ENCODE measurements around the gene PGLYRP3.

PGLYRP3 gene

DNA sequence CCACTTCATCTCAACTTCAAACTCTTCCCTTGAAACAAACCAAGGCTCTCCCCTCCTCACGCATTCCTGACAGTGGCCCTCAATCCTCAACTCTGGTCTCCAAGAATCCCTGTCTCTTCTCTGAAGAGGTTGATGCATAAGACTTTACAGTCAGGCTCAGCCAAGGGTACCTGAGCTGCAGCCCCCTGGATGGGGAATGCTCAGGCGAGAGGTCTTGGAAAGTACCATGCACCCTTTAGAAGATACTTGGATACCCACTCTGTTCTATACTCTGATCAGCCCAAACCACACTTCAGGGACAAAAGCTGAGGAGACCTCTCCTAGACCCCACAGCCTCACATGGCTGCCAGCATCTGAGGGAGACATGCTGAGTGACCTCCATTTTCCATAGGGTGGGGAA is 536 bp upstream of the PGLYRP3 start:
- DNase-seq (ENCODE audit: low read depth in 2 of 2) = no peak

DNA sequence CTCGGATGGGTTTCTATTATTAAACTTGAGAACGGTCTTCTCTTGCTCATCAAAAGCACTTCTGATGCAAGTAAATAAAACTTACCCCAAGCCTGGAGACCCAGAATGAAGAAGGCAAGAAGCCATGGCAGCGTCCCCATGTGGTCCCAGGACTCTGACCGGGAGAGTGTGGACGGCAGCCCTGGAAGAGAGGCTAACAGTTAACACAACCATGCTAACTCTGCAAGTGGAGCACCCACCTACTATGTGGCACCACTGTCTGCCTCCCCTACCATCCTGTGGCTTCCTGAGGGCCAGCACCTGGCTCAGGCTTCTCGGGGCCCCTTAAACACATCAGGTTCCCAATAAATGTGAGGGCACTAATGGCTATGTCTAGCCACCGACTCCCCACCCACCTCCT is 2.2 kb downstream of the PGLYRP3 start:
- DNase-seq (ENCODE audit: low read depth in 2 of 2) = no peak

DNA sequence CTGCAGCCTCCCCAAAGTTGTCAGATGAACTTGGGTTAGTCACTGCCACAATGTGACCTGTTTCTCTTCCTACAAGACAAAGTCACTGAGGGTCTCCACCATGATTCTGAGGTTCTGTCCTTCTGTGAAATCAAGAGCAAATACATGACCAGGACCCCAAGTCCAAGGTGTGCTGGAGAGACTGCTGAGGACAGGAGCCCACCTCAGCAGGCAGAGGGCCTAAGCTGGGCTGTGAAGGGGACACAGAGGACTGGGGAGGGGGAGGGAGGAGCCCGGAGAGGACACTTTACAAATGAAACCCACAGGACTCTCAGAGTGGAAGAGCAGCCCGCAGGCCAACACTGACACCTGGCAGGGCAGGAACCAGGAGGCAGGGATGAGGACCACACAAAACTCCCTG is 3.3 kb downstream of the PGLYRP3 start:
- DNase-seq (ENCODE audit: low read depth in 2 of 2) = no peak

DNA sequence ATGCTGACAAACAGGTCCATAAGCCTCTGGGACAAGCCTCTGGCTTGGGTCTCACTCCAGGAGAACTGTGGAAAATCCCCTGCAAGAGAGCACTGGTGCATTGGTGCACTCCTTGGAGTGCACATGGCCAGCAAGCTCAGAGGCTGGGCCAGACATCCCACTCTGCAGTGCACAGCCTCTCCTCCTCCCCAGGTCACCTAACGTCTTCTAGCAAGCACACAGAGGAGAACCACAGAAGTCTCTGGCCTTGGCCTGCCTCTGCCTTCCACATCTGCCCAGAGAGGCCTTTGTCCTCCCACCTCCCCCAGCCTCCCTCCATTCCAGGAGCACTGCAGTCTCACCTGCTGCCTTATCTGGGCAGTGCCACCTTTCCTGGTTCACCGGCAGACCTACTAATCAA is 4.2 kb downstream of the PGLYRP3 start:
- no peak for DNase-seq (ENCODE audit: low read depth in 2 of 2)

DNA sequence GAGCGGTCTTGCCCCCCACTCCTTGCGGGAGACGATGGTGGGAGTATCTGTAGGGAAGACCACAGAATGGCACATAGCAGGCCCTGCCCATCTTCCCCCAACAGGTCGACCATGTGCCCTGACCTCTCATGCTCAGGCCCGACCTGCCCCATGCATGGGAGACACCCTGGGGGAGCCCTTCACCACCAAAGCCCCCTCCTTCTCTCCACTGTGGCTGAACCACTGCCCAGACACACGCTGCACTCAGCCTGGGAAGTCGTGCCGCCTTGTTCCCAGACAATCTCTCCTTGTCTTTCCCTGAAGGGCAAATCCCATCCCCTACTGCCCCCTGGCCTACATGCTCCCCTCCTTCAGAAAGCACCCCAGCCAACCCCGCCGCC is 5.5 kb downstream of the PGLYRP3 start:
- DNase-seq (ENCODE audit: low read depth in 2 of 2) = no peak

DNA sequence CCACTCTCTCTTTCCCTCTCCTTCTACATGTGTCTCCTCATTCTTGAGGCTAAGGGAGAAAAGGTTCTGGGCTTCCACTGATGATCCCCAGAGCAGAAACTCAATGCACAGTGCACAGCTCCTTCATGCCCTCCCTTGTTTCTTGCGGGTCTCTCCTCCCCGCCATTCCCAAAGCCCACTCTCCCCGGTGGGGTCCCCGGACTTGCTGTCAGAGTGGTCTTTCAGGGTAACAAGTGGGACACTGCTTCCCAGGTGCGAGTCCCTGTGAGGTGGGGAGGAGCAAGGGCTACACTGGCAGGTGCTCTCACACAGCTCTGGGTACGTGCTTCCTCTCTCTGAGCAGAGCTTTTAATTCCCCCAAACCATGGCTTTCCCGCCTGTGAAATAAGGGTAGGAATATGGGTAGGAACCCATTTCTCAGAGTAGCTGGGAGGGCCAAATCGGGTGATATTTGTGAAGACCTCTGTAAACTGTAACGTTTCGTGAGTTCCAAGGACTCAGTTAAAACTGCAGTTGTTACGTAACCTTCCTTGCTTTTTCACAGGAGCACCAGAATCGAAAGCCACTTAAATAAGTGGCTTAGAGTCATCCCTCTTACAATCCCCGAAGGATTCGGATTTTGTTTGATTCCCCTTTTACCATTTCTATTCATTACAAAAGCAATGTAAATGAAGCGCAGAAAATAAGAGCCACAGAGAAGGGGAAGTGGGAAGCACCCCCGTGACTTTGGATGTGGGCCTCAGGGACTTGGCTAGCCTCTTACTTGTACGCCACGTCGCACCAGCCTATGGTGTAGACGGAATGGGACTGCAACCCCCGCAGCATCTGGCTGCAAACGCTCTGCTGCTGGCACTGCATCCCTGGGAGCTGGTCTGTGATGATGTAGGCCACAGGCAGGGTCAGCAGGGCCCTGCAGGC is 6.2 kb downstream of the PGLYRP3 start:
- no peak for DNase-seq (ENCODE audit: low read depth in 2 of 2)

DNA sequence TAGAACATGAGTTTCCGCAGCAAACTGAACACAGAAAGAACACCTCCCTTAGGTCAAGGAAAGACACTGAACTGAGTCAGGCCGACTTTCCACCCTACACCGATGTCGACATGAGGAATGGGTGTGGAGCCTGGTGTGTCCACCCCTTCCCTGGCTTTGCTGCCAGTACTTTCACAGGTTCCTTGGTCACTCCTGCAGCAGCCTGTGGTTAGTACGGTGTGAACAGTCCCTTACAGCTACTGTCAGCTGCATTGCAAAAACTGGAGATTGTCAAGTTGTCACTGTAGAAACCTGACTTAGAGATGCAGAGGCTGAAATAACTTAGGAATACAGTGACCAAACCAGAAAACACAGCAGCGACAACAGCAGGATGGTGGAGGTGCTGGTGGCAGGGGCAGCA is 7.1 kb downstream of the PGLYRP3 start:
- DNase-seq (ENCODE audit: low read depth in 2 of 2) = no peak

DNA sequence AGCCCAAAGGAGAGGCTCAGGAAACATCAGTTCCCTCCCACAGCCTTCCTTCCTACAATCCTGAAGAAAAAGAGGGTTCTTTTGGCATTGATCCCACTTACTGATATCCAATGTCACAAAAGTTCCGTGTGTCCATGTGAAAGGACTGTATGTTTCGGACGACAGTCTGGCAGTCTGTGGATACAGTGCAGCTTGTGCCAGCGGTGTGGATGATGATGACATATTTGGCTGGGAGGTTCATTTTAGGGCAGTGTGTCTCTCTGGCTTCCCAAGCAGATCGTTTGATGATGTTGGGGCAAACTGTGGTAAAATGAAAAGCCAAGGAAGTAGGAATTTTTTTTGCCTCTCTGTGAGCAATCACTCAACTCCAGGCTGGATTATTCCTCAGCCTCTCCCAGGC is 10.4 kb downstream of the PGLYRP3 start:
- DNase-seq (ENCODE audit: low read depth in 2 of 2) = no peak

DNA sequence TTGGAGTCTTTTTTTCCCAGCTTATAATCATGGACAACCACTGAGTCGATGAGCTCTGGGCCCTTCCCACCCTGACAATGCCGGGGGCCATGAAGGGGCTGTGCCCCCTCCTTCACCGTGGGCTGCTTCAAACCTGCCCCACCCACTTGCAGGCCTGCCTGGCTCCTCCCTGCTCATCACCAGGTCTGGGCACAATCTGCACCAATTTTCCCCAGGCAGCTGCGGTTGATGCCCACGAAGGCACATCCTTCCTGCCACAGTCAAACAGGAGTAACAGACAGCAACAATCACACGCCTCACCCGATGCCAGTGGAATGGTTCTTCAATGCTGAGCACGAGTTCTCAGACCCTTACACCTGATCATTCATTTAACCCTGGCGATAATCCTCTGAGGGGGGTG is 18.9 kb downstream of the PGLYRP3 start:
- no peak for DNase-seq (ENCODE audit: low read depth in 2 of 2)

DNA sequence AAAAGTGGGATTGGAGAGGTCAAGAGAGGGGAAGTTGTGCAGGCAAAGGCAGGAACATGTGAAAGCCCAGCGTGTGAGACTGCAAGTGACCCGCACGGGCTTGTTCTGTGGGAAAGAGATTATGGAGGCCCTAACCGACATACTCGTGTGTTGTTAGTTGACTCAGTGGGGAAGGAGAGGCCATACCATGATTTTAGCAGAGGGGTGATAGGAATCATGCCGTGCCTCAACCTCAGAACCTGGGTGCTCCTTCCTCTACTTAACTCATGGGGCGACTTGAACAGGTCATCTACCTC is 19.3 kb downstream of the PGLYRP3 start:
- DNase-seq (ENCODE audit: low read depth in 2 of 2) = no peak

DNA sequence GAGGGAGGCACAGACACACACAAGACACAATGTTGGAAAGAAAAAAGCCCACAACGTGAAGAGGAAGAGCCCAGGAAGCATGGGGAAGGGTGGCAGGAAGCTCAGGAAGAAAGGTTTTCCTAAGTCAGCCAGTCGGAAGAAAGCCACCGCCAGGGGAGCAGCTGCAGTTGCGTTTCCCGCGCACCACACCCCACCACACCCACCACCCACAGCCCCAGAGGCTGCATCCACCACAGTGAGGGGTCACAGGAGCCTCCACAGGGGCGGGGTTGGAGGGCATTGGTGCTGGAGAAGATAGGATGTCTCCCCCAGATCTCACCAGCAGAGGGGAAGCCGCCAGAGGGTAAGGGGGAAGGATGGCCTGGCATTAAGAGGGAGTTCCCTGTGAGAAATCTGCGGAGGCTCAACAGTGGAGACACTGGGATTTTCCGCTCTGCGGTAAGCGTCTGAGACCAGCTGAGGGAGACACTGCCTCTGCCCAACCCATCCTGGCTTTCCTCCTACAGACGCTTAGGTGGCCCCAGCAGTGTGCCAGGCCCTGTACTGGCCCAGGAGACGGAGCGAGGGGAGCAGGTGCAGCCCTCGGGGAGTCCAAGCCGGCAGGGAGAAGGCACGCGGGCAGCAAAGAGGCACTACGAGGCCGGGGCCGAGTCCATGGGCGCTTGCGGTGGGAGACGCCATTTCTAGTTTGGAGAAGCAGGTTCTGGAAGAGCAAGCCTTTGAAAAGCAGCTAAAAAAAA is 19.8 kb downstream of the PGLYRP3 start:
- no peak for DNase-seq (ENCODE audit: low read depth in 2 of 2)

DNA sequence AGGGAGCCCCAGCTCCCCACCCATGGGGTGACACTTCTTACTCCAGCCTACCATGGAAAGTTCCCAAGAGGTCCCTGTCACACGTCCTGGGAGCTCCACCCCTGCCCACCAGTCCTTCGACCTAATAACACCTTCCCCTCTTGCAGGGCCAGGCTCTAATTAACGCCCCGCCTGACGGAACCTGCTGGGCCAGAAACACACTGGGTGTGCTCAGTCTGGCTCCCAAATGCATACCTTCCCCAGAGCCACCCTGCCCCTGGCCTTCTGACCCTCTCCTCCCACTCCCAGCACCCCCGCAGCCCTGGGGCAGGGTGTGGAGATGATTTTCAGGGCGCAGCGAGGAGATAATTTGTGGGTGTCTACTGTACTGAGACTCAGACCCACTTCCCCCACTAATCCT is 20.6 kb downstream of the PGLYRP3 start:
- no peak for DNase-seq (ENCODE audit: low read depth in 2 of 2)

DNA sequence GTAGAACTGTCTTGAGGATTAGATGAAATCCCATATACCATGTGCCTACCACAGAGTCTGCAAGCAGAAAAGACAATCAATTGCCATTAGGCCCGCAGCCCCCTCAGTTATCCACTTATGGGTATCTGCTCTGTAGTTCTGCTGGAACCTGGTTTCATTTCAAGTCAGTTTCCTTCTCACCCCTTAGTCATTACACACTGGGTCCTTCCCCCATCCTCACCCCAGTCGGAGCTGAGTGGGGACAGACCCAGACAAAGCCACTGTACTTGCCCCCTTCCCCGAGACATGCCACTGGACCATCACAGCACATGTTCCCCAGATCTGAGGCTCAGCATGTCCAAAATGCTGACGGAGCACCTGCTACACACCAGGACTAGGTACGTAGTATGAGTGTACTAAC is 21.2 kb downstream of the PGLYRP3 start:
- no peak for DNase-seq (ENCODE audit: low read depth in 2 of 2)

DNA sequence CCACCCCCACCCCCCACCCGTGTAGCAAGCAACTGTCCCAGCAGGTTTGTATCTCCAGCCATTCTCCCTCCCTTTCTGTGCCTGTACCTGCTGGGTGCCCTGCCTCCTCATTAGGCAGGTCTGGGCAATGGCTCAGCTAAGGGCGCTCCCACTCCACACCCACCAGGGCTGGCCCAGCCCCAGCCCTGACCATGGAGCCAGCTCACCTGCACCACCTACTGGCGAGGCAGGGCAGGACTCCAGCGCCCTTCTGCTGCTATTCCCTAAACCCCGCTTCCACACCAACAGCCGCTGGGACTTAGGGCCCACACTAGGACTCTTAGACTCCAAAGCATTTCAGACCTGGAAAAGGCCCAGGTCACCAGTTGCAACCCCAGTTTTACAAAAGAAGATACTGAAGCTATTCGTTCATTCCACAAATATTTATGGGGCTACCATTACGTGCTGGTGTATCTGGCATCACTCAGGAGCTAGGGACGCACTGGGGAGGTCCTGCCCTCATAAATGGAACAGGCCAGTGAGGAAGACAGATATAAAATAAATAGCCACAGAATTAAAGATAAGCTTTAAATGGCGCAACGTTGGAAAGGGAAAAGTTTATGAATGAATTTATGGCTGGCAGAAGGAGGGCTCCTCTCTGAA is 24.0 kb downstream of the PGLYRP3 start:
- peak in 1 of 2 donors; percentile 11 for DNase-seq (ENCODE audit: low read depth in 2 of 2)

DNA sequence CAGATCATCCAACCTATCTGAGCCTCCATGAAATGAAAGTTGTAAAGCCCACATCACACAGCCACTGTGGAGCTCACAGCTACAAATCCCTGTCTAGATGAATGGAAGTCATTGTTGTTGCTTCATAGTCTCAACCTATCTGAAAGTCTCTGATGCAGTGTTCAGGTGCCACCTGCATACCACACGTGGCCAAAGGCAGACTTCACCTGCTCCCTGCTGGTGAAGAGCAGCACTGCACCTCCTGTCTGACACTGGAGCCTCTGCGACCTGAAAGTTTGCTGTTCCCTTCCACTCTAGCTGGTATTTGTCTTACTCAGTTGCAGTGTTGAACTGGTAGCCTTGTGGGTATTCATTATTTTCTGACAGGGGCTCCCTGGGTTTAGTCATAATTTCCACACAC is 34.9 kb downstream of the PGLYRP3 start:
- peak; percentile 27 to 36 for DNase-seq (ENCODE audit: low read depth in 2 of 2)

DNA sequence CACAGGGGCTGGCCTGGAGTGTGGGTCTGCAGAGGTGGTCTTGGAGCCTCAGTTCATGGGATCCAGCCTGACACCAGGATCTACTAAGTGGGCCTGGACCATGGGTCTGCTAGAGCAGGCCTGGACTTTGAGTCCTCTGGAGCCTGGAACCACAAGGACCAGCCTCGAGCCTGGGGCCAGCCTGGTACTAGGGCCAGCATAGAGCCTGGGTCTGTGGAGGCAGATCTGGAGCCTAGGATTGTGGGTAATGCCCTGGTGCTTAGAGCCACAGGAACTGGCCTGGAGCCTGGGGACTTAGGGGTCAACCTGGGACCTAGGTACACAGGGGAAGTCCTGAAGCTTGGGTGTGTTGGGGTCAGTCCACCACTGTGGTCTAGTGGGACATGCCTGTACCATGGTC is 40.6 kb downstream of the PGLYRP3 start:
- no peak for DNase-seq (ENCODE audit: low read depth in 2 of 2)

DNA sequence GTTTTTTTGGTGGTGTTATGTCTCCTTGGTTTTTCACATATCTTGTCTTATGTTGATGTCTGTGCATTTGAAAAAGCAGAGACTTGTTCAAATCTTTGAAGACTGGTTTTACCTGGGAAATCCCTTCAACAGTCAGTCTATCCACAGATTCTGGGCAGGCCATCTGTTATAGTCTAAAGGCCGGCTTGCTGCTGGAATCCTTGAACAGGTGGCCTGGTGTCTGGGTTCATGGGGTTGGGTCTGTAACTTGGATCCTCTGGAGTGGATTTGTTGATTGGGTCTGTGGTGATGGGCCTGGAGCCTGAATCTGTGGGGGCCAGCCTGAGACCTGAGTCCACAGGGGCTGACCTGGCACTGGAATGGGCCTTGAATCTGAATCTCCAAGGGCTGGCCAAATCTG is 41.0 kb downstream of the PGLYRP3 start:
- no peak for DNase-seq (ENCODE audit: low read depth in 2 of 2)

DNA sequence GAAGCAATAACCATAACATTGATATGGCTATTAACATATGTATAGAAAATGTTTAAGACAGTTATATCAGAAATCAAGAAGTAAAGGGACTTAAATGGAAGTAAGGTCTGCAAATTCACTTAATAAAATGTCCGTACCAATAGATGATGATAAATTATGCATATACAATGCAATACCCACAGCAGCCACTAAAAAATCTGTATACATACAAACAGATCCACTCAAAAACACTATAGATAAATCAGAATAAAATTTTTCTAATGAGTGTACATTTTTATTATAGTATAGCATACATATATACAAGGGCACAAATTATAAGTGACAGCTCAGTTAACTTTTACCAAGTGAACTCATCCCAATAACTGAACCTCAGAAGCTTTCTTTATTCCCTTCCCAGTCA is 47.3 kb downstream of the PGLYRP3 start:
- DNase-seq (ENCODE audit: low read depth in 2 of 2) = no peak

DNA sequence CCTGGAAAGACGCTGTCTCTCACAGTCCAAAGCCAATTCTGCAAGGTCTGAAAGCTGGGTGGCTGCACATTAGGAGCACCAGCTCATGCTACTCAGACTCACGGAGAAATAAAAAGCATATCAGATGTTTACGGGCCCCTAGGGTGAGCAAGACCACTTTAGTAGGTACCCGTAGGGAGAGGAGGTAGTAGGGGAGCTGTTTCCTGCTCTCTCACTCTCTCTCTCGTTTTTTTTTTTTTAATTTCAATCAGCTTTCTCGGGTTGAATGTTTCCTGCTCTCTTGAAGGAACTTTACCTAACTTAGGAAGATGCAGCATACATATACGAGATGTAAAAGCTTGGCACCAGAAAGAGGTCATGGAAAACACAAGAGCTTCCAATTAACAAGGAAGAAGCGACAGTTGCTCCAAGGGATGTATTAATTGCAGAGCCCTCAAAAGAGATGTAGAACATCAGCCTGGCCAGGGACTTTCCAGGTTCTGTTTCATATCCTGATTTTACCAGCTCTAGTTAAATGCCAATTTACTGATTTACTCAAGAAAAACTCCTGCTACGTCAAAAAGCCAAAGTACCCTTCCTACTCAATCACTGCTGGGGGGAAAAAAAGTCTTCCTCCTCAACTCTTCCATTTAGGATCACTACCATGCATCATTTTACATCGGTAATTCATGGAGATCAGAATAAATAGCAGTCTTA is 50.1 kb downstream of the PGLYRP3 start:
- DNase-seq (ENCODE audit: low read depth in 2 of 2) = no peak

DNA sequence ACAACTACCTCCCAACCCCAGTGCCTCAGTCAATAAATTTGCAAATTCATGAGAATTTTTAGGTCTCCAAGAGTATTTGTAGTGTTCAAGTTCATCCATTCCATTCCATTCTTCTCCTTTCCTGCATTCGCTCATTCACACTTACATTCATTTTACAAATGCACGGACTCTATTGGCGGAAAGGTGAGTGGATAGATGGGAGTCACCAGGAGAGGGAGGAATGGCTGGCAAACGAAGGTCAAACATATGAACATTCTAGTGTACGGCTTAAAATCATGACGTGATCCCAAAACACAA is 50.7 kb downstream of the PGLYRP3 start:
- DNase-seq (ENCODE audit: low read depth in 2 of 2) = no peak

DNA sequence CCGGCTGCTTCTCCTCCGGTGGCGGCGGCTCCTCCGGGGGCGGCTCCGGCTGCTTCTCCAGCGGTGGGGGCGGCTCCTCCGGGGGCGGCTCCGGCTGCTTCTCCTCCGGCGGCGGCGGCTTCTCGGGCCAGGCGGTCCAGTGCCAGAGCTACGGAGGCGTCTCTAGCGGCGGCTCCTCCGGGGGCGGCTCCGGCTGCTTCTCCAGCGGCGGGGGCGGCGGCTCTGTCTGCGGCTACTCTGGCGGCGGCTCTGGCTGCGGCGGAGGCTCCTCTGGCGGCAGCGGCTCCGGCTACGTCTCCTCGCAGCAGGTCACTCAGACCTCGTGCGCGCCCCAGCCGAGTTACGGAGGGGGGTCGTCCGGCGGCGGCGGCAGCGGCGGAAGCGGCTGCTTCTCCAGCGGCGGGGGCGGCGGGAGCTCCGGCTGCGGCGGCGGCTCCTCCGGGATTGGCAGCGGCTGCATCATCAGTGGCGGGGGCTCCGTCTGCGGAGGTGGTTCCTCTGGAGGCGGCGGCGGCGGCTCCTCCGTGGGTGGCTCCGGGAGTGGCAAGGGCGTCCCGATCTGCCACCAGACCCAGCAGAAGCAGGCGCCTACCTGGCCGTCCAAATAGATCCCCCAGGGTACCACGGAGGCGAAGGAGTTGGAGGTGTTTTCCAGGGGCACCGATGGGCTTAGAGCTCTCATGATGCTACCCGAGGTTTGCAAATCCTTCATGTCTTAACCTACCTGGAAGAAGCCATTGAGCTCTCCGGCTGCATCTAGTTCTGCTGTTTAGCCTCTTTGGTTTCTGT is 51.3 kb downstream of the PGLYRP3 start:
- peak; percentile 17 to 25 for DNase-seq (ENCODE audit: low read depth in 2 of 2)

Data from stimulated activated CD4-positive, alpha-beta T cell treated with anti-CD3 and anti-CD28 coated beads, Interleukin-1b, Interleukin-23, amount 100 ng/mL, for 4 hours (primary cell).